ENCODE measurements around the gene RGS9. TPM values are rescaled to one million over a fixed set of nuclear protein-coding genes. Genes with fewer than 3 reads are reported as not detected.
"Not testable (repeated sequence)": the region's sequence is repeated elsewhere in the genome, so short reads cannot be mapped to it uniquely, and the experiment has no call there.

The RGS9 gene
- total RNA-seq, 1 donor from 2014 or later: 1.7 TPM

- DNase-seq: no peak
These were observed 19.8 kb downstream of the RGS9 start for GRCh38 chr17:65156835-65157565.

GRCh38 chr17:65158041-65158440 lies 20.9 kb downstream of the RGS9 start:
- DNase-seq: no peak

DNA sequence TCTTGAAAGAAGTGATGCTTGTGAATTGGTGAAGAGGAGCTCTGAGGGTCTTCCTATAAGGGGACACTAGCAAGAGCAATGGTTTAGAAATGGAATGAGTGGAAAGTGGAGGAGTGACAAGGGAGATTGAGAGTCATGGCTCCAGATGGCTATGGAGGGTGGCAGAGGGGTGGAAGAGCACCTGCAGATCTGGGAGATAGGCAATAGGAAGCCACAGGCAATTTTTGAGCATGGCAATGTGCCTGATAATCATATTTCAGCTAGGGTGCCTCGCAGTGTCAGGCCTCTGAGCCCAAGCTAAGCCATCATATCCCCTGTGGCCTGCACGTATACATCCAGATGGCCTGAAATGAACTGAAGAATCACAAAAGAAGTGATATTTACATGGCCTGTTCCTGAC lies 21.5 kb downstream of the RGS9 start:
- no peak for DNase-seq

DNA sequence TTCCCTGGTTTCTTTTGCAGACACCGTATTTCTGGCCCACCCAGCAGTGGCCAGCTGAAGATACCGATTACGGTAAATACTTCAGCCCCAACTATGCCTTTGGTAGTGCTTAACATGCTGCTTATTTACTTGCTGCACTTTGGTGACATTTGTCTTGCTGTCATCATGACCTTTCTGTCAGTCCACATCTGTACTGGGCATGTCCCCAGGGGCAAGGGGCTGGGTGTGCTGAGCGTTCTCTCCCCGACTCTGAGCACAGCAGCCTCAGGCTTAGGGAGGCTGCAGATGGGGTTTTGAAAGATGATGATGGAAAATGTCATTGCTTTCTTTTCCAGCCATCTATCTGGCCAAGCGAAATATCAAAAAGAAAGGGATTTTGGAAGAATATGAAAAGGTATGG lies 23.3 kb downstream of the RGS9 start:
- DNase-seq: no peak

GRCh38 chr17:65163990-65164495 lies 26.9 kb downstream of the RGS9 start:
- DNase-seq: no peak

DNA sequence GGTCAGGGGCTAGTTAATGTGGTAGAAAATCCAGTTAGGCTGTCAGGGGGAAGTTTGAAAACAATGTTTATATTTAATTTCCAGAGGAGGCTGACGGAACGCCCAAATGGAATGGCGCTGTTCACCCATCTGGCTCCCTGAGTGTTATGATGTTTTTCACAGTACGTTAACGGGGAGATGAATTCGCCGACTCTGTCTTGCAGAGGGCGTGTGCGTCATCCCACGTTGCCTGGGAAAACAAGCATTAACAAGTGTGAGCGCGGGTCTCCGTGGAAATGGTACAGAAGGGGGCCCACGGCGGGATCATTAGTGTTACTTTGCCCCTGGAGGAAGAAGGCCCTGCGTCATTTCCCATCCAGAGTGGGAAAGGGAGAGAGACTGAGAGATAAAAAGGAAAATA lies 29.6 kb downstream of the RGS9 start:
- DNase-seq: peak; percentile 19

- no peak for DNase-seq
These were observed 30.4 kb downstream of the RGS9 start for GRCh38 chr17:65167566-65167965.

GRCh38 chr17:65169691-65170090 lies 32.5 kb downstream of the RGS9 start:
- no peak for DNase-seq

- peak; percentile 61 for DNase-seq
These were observed 33.7 kb downstream of the RGS9 start for GRCh38 chr17:65170839-65171238.

GRCh38 chr17:65171752-65172151 lies 34.6 kb downstream of the RGS9 start:
- DNase-seq: no peak

GRCh38 chr17:65172496-65173136 lies 35.4 kb downstream of the RGS9 start:
- DNase-seq: no peak

DNA sequence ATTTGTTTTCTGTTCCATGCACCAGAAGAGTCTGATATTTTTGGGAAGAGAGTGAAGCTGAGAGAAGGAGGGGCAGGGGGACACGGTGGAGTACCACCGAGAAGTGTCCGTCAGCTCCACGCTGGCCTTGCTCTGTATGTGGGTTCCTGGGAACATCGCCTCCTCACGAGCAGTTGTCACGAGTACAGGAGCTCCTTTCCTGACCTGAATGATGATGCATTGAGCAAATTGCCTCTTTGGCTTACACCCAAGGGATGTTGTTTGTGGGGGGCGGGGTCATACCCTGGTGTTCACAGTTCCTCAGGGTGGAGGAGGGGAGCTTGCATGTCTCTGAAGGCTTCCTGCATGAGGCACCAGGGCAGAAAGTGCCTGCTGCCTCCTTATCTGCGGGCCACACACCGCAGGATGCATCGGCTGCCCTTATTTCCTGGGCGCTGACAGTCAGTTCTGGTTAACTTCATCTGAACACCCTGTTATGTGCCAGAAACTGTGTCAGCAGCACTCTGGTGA lies 36.2 kb downstream of the RGS9 start:
- peak; percentile 22 for DNase-seq

DNA sequence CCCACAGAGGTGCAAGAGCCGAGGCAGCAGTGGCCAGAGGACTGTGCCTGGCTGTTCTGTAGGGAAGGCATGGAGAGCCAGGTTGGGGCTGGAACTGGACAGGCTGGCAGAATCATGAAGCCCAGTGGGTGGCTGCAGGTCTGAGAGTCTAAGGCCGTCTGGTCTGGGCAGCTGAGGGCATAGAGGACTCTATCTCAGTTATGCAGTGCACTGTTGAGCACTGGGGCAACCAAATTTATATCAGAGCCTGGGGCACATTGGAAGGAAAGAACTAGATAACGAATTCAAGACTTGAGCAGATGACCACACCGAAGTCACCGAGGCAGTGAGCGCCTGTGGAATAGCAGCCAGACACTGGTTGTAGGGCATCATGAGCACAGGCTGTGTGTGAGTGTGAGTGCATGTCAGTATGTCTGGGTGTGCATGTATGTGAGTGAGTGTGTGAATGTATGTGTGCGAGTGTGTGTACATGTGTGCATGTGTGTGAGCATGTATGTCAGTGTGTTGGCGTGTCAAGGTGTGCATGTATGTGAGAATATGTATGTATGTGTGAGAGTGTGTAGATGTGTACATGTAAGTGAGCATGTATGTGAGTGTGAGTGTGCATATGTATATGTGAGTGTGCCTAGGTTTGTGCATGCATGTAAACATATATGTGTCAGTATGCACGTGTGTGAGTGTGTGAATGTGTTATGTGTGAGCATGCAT lies 37.0 kb downstream of the RGS9 start:
- DNase-seq: no peak

- no peak for DNase-seq
These were observed 37.8 kb downstream of the RGS9 start for GRCh38 chr17:65174974-65175373.

- no peak for DNase-seq
These were observed 38.8 kb downstream of the RGS9 start for GRCh38 chr17:65175952-65176351.

GRCh38 chr17:65176646-65177409 lies 39.7 kb downstream of the RGS9 start:
- DNase-seq: no peak

DNA sequence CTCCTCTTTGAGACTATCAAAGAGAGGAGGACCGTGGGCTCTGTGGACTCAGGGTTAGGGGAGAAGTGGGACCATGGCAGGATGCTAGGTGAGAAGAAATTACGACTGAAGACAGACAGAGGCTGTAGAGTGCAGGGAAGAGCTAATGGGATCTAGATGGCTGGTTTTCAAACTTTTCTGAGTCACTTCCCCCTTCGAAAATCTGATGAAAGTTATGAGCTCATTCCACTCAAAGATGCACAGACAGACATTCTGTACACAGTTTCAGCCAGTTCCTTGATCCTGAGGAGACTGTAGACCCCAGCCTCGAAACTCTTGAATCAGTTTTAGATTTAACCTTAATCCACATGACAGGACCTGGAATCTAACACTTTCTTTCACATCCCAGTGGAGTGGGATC lies 40.7 kb downstream of the RGS9 start:
- DNase-seq: no peak

- DNase-seq: not testable (repeated sequence)
These were observed 43.1 kb downstream of the RGS9 start for GRCh38 chr17:65180276-65180675.

GRCh38 chr17:65180752-65181236 lies 43.6 kb downstream of the RGS9 start:
- not testable (repeated sequence) for DNase-seq

GRCh38 chr17:65181237-65182061 lies 44.3 kb downstream of the RGS9 start:
- no peak for DNase-seq

DNA sequence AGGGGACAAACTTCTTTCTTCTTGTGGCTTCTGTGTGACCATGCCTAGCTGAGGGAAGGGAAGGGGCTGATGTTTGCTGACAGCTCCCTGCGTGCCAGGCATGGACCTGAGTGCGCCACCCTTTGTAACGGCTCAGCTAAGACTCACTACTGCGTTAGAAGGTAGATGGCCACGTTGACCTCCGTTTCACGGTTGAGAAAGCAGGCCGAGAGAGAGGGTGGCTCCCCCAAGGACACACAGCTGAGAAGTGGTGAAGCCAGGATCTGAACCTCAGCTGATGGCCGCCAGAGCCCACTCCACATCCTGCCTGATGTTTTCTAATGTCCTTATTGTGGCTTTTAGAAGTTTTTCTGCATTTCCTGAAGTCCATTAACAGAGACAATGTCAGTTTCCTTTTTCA lies 45.1 kb downstream of the RGS9 start:
- DNase-seq: no peak
